HCT116 (cell line): ENCODE measurements around the gene CSHL1. TPM values are rescaled to one million over a fixed set of nuclear protein-coding genes. Genes with fewer than 3 reads are reported as not detected.

Source experiments
- ATF3 ChIP-seq: IDR thresholded peaks from 2 replicates; pipeline ENCODE4 v1.6.1; 2012
- EGR1 ChIP-seq: IDR thresholded peaks from 2 replicates; pipeline ENCODE4 v1.6.1; 2012; ENCODE audit warnings: low read depth
- ELF1 ChIP-seq: IDR thresholded peaks from 2 replicates; pipeline ENCODE4 v1.6.1; 2012; ENCODE audit warnings: low read depth, borderline replicate concordance
- EZH2 ChIP-seq: fragments of 200-600 bp; sonication (generic); IDR thresholded peaks from 2 replicates; pipeline ENCODE4 v1.6.1; 2017; ENCODE audit warnings: antibody characterized with exemption, mixed run types
- EZH2phosphoT487 ChIP-seq: fragments of 200-600 bp; IDR thresholded peaks from 2 replicates; pipeline ENCODE4 v1.6.1; 2018; ENCODE audit warnings: antibody characterized with exemption, borderline replicate concordance
- FOSL1 ChIP-seq: IDR thresholded peaks from 2 replicates; pipeline ENCODE4 v1.6.1; 2012; ENCODE audit warnings: low read depth
- RAD21 ChIP-seq: IDR thresholded peaks from 2 replicates; pipeline ENCODE4 v1.6.1; 2012; ENCODE audit warnings: low read depth, mild to moderate bottlenecking
- REST ChIP-seq: IDR thresholded peaks from 2 replicates; pipeline ENCODE4 v1.6.1; 2012; ENCODE audit warnings: low read depth
- SP1 ChIP-seq: IDR thresholded peaks from 2 replicates; pipeline ENCODE4 v1.6.1; 2012; ENCODE audit warnings: low read depth
- YY1 ChIP-seq: IDR thresholded peaks from 2 replicates; pipeline ENCODE4 v1.6.1; 2011; ENCODE audit warnings: low read length, low read depth, moderate library complexity, mild to moderate bottlenecking; ENCODE audit not compliant: insufficient replicate concordance; ENCODE audit errors: extremely low read depth
- total RNA-seq: library from RNA; stranded (reverse); gene quantifications from one replicate; pipeline ENCODE4 v1.2.1, GENCODE V29; 2021; ENCODE audit not compliant: unreplicated experiment

The CSHL1 gene
- total RNA-seq, 1 experiment from 2014 or later, result not detected

- TF ChIP-seq FOSL1 (no peak), REST (no peak), EZH2phosphoT487 (no peak), EGR1 (no peak), RAD21 (no peak), ATF3 (no peak), YY1 (no peak), SP1 (no peak), EZH2 (no peak), ELF1 (no peak)
Measured at GRCh38 chr17:63930951-63931575, 20.0 kb upstream of the CSHL1 start (continued).
